Stomach smooth muscle (tissue), 2 donors: ENCODE measurements around the gene ZC3H18.
"Not testable (repeated sequence)": the region's sequence is repeated elsewhere in the genome, so short reads cannot be mapped to it uniquely, and the experiment has no call there.

Experiments
- H3K27ac ChIP-seq: one replicate; pipeline ENCODE4 v1.7.0; 2013; ENCODE audit warnings: mild to moderate bottlenecking, low read length, inconsistent platforms
- H3K27me3 ChIP-seq, 2 donors: one replicate each; pipeline ENCODE4 v1.7.0; 2013; ENCODE audit warnings: low read length in 2 of 2; ENCODE audit not compliant: insufficient read depth in 2 of 2, control insufficient read depth in 1 of 2
- H3K36me3 ChIP-seq, 2 donors: one replicate each; pipeline ENCODE4 v1.7.0; 2013; ENCODE audit warnings: low read length in 2 of 2; ENCODE audit not compliant: control insufficient read depth in 2 of 2, insufficient read depth in 2 of 2
- H3K4me1 ChIP-seq: one replicate; pipeline ENCODE4 v1.7.0; 2013; ENCODE audit warnings: low read length; ENCODE audit not compliant: control insufficient read depth, insufficient read depth
- H3K4me3 ChIP-seq, 2 donors: one replicate each; pipeline ENCODE4 v1.7.0; 2013; ENCODE audit warnings: low read length in 2 of 2
- H3K9ac ChIP-seq, 2 donors: one replicate each; pipeline ENCODE4 v1.7.0; 2013; ENCODE audit warnings: low read length in 2 of 2, mild to moderate bottlenecking in 1 of 2
- H3K9me3 ChIP-seq, 2 donors: one replicate each; pipeline ENCODE4 v1.7.0; 2013; ENCODE audit warnings: low read length in 2 of 2; ENCODE audit not compliant: control insufficient read depth in 2 of 2
- donor health status: healthy.
- donor health status: Pancreatic carcinoma.

ZC3H18 gene

DNA sequence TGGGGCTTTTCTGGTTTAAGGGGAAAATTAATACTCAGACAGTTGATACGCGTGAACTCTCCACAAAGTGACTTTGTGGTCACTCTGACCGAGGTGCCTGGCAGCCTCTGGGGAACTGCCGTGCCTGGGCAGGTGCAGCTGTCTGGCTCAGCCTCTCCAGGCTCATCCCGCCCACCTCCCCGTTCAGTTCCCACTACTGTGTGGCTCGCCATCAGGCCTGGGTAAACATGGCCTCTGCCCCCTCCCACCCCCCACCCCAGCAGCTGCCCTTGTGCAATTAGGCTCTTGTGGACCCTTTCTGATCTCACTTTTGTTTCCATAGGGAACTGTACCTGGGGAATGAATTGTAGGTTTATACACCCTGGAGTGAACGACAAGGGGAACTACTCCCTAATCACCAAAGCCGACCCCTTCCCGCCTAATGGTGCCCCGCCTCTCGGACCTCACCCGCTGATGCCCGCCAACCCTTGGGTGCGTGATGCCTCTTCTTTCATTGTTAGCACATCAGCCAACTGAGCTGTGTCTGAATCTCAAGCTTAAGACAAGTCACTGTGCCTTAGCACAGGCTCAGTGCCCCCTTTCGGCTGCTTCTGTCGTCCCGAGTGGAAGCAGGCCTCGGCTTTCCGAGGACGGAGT lies 27.8 kb downstream of the ZC3H18 start:
- Histone ChIP-seq H3K9ac (no peak overlapping the region), H3K9me3 (no peaks in the 10 kb centered on the region), H3K27ac (no peak overlapping the region), H3K4me3 (no peak overlapping the region), H3K36me3 (peaks cover 29 to 47% of the 10 kb centered on the region in 2 donors), H3K27me3 (no peaks in the 10 kb centered on the region), H3K4me1 (no peaks in the 10 kb centered on the region)

DNA sequence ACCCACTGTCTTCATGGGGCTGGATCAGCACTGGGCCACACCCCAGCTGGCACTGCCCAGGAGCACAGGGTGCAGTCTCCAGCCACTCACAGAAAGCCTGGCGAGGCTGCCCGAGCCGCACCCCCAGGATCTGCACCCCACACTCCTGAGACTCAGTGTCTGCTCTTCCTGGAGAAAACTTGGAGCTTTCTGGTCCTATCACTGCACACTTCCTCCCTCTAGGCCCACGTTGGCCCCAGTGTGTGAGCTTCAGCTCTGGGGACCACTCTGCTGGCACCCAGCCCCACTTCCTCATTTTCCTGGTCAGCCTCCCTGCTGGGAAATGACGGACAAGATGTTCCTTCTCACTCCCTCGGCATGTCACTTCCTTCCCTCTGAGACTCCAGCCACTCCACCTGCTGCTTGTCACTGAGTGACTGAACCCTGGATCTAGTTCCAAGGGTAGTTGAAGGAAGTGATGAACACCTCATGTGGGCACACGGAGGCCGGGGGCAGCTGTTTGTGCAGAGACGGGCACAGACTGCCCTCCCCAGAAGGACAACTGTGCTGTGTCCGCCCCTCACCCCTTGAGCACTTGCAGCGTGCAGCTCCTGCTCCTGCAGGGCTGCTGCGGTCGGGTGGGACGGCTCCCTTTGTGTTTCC lies 29.0 kb downstream of the ZC3H18 start:
- Histone ChIP-seq H3K27ac (no peak overlapping the region), H3K9me3 (no peaks in the 10 kb centered on the region), H3K4me1 (no peaks in the 10 kb centered on the region), H3K4me3 (no peak overlapping the region), H3K36me3 (peaks cover 29 to 38% of the 10 kb centered on the region in 2 donors), H3K27me3 (no peaks in the 10 kb centered on the region), H3K9ac (no peak overlapping the region)

DNA sequence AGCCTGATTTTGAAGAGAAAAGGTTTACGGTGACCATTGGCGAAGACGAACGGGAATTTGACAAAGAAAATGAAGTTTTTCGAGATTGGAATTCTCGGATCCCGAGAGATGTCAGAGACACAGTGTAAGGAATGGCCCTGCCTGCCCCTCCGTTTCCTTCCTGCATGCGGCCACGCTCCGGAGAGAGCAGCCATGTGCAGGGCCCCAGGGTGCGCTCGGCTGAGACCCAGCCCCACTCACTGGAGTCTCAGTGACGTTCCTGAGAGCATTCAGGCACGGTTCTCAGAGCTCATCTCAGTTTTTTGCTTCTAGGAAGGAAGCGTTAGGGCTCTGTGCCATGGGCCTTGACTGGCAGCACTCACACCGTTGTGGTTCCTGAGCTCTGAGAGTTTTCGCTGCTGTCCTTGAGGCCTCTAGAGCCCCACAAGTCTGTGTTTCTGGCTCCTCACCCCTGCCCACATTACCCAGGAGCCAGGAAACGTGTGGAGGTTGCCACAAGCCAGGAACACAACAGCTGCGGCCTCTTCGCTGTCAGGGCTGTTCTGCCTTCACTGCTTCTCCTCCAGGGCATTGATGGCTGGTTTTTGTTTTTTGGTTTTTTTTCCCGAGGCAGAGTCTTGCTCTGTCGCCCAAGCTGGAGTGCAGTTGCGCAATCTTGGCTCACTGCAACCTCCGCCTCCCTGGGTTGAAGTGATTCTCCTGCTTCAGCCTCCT lies 29.8 kb downstream of the ZC3H18 start:
- H3K36me3 ChIP-seq = peaks cover 29 to 41% of the 10 kb centered on the region in 2 donors
- H3K27ac ChIP-seq = no peak overlapping the region
- H3K9ac ChIP-seq = no peak overlapping the region
- no peak overlapping the region for H3K4me3 ChIP-seq
- H3K9me3 ChIP-seq = no peaks in the 10 kb centered on the region
- no peaks in the 10 kb centered on the region for H3K4me1 ChIP-seq
- H3K27me3 ChIP-seq = no peaks in the 10 kb centered on the region

DNA sequence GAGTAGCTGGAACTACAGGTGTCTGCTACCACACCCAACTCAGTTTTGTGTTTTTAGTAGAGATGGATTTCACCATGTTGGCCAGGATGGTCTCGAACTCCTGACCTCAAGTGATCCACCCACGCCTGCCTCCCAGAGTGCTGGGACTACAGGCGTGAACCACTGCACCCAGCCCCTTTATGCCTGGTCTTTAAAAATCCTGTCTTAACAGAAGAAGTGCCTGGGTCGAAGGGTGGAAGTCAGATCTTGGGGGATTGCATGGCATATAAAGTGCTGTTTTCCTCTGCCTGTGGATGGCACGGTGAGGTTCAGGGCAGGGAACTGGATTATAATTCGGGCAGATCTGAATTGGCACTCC lies 30.3 kb downstream of the ZC3H18 start:
- Histone ChIP-seq H3K9me3 (no peaks in the 10 kb centered on the region), H3K9ac (no peak overlapping the region), H3K4me1 (no peaks in the 10 kb centered on the region), H3K36me3 (peaks cover 29 to 46% of the 10 kb centered on the region in 2 donors), H3K4me3 (no peak overlapping the region), H3K27me3 (no peaks in the 10 kb centered on the region), H3K27ac (no peak overlapping the region)

DNA sequence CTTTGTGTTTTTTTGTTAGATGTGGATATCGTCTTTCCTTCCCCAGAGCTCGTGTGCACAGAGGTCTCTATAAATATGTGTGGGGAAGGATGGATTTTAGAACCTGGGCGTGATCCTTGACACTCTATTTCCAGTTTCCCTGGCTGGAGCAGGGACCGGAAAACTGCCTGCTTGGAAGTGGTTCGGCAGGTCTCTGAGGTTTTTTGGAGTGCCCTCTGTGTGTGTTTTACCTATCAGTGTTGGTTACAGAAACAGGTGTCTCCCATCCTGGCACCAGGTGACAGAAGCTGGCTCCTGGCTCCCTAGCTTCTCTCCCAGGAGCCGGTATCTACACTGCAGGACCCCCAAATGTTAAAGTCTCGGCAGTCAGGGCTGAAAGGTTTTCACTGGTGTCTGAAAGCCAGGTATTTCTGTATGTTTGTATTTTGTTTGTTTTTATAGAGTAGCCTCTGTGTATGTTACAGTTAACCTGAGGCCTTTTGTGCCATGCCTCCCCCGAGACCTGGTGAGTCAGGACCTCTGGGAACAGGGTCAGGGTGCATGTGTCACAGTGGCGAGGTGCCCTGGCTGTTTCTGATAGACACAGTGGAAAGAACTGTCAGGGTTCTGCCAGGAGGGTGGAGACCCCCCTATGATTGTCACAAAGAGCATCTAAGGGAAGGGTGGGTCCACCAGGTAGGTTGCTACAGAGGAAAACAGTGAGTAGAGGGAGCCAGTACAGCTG lies 31.3 kb downstream of the ZC3H18 start:
- H3K36me3 ChIP-seq = peaks cover 34 to 50% of the 10 kb centered on the region in 2 donors
- no peaks in the 10 kb centered on the region for H3K4me1 ChIP-seq
- no peak overlapping the region for H3K4me3 ChIP-seq
- H3K9ac ChIP-seq = no peak overlapping the region
- no peak overlapping the region for H3K27ac ChIP-seq
- no peaks in the 10 kb centered on the region for H3K9me3 ChIP-seq
- H3K27me3 ChIP-seq = no peaks in the 10 kb centered on the region

DNA sequence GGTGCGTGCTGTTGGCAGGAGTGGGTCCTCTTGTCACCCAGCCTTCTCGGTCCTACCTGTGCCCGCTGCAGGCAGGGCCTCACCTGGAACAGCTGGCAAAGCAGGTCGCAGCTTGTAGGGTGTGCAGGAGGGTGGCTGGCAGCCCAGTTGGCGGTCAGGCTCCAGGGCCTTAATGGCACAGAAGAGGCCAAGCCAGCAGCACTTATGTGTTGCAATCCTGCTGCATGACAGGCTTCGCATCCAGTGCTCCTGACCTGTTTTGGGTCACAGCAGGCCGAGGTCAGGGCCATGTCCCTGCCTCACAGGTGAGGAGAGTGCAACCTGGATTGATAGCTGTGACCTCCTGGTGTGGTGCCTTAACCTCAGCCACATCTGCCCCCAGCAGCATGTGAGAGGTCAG lies 31.9 kb downstream of the ZC3H18 start:
- Histone ChIP-seq H3K36me3 (peaks cover 38 to 52% of the 10 kb centered on the region in 2 donors), H3K27me3 (no peaks in the 10 kb centered on the region), H3K4me1 (no peaks in the 10 kb centered on the region), H3K9ac (no peak overlapping the region), H3K27ac (no peak overlapping the region), H3K9me3 (no peaks in the 10 kb centered on the region), H3K4me3 (no peak overlapping the region)

DNA sequence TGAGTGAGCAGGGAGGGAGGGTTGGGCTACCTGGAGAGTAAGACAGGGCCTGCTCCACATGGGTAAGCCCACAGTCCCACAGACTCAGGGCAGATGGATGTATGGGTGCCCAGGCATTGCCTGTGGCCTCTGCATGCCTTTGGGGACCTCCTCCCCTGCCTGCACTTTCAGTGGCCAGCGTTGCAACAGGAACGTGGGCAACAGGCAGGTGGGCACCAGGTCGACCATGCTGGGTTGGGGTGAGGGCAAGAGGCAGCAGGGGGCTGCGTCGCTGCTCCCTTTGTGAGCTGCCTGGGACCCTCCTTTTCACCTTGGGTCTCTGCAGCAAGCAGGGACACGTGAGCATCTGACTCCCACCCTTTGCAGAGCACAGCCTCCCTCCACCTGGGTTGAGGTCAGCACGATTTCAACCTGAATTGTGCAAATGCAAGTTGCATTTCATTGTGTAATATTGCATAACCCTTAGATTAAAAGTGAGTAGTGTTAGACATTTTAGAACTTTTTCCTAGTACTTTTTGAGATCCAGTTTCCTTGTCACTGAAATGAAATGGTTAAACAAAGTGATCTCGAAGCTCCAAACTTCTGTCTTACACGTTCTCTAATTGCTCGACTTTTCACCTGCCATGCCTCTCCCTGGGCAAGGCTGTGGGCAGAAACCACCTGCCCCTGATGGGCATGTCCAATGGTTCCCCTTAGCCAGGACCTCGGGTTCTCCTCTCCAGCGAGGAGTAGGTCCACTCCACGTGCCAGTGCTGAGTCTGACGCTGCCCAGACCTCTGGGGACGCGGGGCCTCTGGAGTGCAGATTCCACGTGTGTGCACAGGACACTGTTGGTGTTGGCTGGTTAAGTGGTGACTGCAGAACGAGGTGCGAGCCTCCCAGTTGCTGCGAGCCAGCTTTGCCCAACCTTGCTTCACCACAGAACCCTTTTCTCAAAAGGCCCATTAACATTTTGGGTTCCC lies 35.3 kb downstream of the ZC3H18 start:
- H3K9me3 ChIP-seq = no peaks in the 10 kb centered on the region
- H3K27me3 ChIP-seq = no peaks in the 10 kb centered on the region
- H3K4me1 ChIP-seq = no peaks in the 10 kb centered on the region
- no peak overlapping the region for H3K4me3 ChIP-seq
- no peak overlapping the region for H3K27ac ChIP-seq
- H3K9ac ChIP-seq = no peak overlapping the region
- peaks cover 35 to 42% of the 10 kb centered on the region in 2 donors for H3K36me3 ChIP-seq

DNA sequence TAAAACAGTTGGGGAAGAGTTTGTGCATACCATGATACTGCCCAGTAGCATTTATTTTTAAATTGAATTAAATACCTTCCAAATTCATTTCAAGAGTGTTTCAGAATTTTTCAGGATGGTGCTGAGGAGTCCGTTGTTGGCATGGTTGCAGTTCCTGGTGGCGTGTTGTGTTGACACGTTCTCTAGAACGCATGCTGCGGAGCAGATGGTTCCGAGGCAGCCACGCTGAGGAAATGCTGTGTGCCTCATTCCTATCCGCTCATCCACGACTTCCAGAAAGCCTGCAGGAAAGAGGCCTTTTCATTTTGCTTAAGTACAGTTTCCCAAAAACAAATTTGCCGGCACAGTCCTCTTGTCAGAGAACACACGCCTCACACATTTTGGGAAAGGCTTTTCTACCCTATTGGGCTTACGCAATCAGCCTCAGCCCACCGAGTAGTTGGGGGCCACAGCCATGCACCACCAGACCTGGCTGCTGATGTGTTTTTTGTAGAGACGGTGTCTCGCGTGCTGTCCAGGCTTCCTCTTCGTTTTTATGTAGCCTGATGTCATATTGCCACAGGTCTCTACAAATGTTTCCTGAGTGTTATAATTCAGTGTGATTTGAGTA lies 36.0 kb downstream of the ZC3H18 start:
- Histone ChIP-seq H3K27me3 (no peaks in the 10 kb centered on the region), H3K27ac (no peak overlapping the region), H3K4me3 (no peak overlapping the region), H3K4me1 (no peaks in the 10 kb centered on the region), H3K9me3 (no peaks in the 10 kb centered on the region), H3K9ac (no peak overlapping the region), H3K36me3 (peaks cover 34 to 37% of the 10 kb centered on the region in 2 donors)

DNA sequence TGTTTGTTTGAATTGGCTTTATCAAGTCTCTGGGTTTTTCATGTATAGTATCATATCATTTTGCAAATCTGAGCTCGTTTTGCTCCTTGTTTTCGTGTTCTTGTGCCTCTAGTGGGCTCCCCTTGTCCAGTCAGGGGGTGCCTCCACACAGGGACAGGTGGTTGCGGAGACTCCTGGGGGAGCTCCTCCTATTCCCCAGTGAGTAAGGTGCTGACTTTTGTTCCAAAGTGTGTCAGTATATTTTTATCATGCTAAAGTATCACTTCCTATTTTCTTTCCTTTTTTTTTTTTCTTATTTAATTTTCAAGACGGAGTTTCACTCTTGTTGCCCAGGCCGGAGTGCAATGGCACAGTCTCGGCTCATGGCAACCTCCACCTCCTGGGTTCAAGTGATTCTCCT lies 37.9 kb downstream of the ZC3H18 start:
- no peak overlapping the region for H3K9ac ChIP-seq
- no peaks in the 10 kb centered on the region for H3K27me3 ChIP-seq
- H3K4me3 ChIP-seq = no peak overlapping the region
- H3K36me3 ChIP-seq = peaks cover 28 to 29% of the 10 kb centered on the region in 2 donors
- H3K27ac ChIP-seq = no peak overlapping the region
- no peaks in the 10 kb centered on the region for H3K9me3 ChIP-seq
- H3K4me1 ChIP-seq = no peaks in the 10 kb centered on the region

DNA sequence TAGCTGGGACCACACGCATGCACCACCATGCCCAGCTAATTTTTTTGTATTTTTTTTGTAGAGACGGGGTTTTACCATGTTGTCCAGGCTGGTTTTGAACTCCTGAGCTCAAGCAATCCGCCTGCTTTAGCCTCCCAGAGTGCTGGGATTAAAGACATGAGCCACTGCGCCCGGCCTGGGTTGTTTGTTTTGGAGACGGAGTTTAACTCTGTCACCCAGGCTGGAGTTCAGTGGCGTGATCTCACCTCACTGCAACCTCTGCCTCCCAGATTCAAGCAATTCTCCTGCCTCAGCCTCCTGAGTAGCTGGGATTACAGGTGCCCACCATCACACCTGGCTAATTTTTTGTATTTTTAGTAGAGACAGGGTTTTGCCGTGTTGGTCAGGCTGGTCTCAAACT lies 39.2 kb downstream of the ZC3H18 start:
- H3K4me1 ChIP-seq, H3K9ac ChIP-seq, H3K27ac ChIP-seq, H3K9me3 ChIP-seq, H3K27me3 ChIP-seq, H3K4me3 ChIP-seq: not testable (repeated sequence)
- H3K36me3 ChIP-seq = peaks cover 29 to 31% of the 10 kb centered on the region in 2 donors
